GM12864 (cell line): ENCODE measurements around the gene OOEP.

Experiments used
- DNase-seq: peaks from one replicate; pipeline ENCODE4 v3.0.0-alpha.2; 2011; ENCODE audit warnings: low read depth
- H3K4me3 ChIP-seq: 2 replicates; pipeline ENCODE4 v1.5.1; 2011; ENCODE audit warnings: mild to moderate bottlenecking, low read depth, low read length, control low read depth
- CTCF ChIP-seq: IDR thresholded peaks from 2 replicates; pipeline ENCODE4 v1.5.1; 2011; ENCODE audit warnings: low read depth, mild to moderate bottlenecking, moderate library complexity, low read length, control low read depth, inconsistent platforms; ENCODE audit errors: missing control alignments

OOEP gene

GRCh38 chr6:73369563-73369962 is at the start of gene OOEP:
Gene OOEP, minus strand, starts transcription at chr6:73369897. Its CDS starts 105 bp downstream, at chr6:73369792.
- DNase-seq = no peak
- no peak for TF ChIP-seq CTCF
- no peak within 1 kb of the TSS for H3K4me3 ChIP-seq

- no peak for DNase-seq
- TF ChIP-seq CTCF = no peak
- no peak overlapping the region for H3K4me3 ChIP-seq
Observed at GRCh38 chr6:73418081-73418741, 48.5 kb upstream of the OOEP start.

- DNase-seq = no peak
- TF ChIP-seq CTCF = no peak
- no peak overlapping the region for H3K4me3 ChIP-seq
Observed at GRCh38 chr6:73413102-73413501, 43.4 kb upstream of the OOEP start.

- TF ChIP-seq CTCF = no peak
- no peak for DNase-seq
- H3K4me3 ChIP-seq = no peak overlapping the region
Observed at GRCh38 chr6:73409395-73409794, 39.7 kb upstream of the OOEP start.

- DNase-seq = no peak
- H3K4me3 ChIP-seq = no peak overlapping the region
- TF ChIP-seq CTCF = no peak
Observed at GRCh38 chr6:73400656-73401055, 31.0 kb upstream of the OOEP start.

GRCh38 chr6:73395875-73396274 is 26.2 kb upstream of the OOEP start:
- no peak for TF ChIP-seq CTCF
- DNase-seq = no peak
- H3K4me3 ChIP-seq = no peak overlapping the region
